ENCODE results near the gene CABLES2.

CABLES2 gene

DNA sequence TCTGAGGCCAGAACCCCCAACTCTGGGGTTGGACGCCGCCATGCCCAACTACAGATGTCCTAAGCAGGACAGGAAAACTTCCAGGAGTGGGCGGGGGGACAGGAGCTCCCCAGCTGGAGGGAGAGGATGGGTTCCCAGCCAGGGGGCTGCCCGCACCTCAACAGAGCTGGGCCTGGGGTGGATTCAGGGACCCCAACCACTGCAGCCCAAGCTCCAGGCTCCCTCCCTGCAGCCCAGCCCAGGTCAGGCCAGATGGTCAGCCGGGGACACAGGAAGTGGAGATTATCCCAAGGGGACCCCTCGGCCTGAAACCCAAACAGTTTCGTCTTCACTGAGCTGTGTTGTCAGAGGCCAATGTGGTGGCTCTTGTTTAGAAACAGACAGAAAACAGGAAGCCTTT lies 49.4 kb downstream of the CABLES2 start:
- TF ChIP-seq GATA3 (IDR thresholded peaks at IDR 0.05; ENCODE audit: low read depth, low read length) (no peak), GATA2 (IDR thresholded peaks at IDR 0.05; ENCODE audit: low read depth, low read length) (no peak)

DNA sequence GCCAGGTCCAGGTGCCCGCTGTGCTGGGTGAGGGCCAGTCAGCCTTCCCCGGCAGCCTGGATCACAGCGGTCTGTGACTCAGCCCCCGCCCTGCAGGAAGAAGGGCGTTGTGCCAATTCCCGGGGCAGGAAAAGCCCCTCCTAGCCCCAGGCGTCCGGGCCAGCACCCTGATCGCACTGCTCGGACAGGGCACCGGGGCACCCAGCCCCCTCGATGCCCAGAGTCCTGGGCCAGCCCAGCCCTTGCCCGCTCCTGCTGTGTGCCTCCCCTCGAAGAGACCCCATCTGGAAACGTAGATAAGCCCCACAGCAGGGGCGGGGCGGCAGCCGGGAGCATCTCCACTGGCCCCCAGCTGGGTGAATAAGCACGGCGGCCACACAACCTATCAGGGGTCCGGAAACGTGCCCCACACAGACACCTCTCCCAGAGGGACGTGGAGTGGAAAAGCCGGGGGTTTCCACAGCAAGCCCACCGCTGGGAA lies 49.9 kb downstream of the CABLES2 start:
- TF ChIP-seq GATA2 (IDR thresholded peaks at IDR 0.05; ENCODE audit: low read depth, low read length): no peak
- TF ChIP-seq GATA3 (IDR thresholded peaks at IDR 0.05; ENCODE audit: low read depth, low read length): no peak

DNA sequence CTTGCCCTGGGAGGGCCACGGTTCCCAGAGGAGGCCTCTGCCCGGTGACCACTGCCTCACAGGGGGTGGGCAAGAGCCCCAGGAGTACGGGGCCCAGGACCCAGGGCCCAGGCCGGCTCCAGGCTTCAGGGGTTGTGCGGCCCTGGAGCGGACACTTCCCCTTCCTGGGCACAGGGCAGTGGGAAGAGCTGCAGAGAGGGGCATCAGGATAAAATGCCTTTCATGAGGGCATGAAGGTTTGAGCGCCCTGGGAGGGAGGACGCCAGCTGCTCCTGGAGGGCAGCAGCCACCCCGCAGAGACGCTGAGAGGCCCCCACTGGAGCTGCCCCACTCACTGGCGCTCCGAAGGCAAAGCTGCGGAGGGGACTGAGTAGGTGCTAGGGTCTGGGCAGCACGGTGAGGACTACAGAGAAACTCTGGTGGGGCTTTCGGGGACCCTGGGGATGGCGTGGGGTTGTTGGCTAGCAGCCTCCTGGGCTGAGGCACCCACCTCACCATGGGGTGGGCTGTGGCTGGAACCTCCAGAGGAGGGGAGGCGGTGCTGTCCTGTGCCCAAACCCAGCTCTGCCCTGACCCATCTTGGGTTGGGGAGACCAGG lies 50.4 kb downstream of the CABLES2 start:
- no peak for TF ChIP-seq GATA3 (IDR thresholded peaks at IDR 0.05; ENCODE audit: low read depth, low read length)

DNA sequence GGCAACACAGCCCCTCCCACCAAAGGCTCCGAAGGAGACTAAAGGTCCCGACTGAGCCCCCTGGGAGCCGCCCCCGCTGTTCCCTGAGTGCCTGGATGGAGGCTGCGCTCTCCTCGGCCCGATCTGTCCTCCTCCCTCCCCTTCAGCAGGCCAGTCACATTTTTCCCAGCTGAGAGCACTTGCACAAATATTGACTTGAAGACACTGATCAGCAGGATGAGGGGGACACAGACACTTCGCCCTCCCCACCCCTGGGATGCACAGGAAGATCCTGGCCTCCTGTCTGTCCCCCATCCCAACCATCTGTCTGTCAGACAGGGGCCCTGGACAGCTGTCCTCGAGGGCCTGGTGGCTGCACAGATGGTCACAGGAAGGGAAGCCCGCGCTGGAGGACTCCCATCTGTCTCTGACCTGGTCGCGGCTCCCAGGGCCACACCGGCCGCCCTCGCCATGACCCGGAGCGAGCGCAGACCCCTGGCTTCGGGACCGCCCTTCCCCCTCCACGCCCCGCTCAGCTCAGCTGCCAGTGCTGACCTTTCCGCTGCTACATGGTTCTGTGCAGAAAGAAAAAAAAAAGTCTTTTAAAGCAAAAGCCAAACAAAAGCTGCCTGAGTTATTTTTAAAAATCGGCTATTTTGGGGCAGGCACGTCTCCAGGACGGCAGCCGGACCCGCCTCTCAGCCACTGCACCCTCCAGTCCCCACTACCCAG lies 51.1 kb downstream of the CABLES2 start:
- no peak for TF ChIP-seq GATA2 (IDR thresholded peaks at IDR 0.05; ENCODE audit: low read depth, low read length)
- no peak for TF ChIP-seq GATA3 (IDR thresholded peaks at IDR 0.05; ENCODE audit: low read depth, low read length)

DNA sequence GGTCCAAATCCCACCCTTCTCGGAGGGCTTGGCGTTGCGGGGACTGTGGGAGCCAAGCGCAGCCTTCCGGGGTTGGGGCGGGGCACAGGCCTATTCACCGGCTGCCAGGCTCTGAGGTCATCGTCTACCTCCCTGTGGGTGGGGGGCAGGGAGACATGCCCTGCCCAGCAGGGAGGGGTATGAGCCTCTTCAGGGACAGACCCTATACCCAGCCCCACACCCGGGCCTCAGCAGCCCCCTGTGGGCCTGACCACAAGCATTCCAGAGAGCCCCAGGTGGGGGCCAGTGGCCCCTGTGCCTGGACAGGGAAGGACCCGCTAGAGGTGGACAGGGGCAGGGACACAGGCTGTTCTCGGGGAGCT lies 51.6 kb downstream of the CABLES2 start:
- no peak for TF ChIP-seq GATA2 (IDR thresholded peaks at IDR 0.05; ENCODE audit: low read depth, low read length)
- no peak for TF ChIP-seq GATA3 (IDR thresholded peaks at IDR 0.05; ENCODE audit: low read depth, low read length)

DNA sequence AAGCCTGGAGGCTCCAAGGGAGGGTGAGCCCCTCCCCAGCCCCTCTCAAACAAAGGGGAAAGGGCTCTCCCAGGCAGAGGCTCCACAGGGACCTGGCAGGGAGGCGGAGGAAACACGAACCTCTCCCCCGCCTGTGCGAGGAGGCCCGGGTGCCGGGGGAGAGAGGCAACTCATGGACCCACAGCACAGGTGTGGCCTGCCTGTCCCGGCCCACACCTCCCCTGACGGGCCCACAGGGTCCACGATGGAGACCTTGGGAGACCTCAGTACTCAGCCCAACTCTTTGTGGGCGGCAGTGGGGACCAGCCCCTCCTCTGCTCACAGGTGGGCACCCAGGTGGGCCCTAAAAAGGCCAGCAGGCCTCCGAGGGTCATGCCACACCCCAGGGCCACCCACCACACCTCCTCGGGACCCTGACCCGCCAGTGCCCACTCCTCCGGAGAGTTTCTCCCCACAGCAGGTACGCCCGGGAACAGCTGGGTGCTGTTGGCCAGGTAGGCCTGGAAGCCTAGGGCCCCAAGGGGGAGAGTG lies 52.2 kb downstream of the CABLES2 start:
- TF ChIP-seq GATA3 (IDR thresholded peaks at IDR 0.05; ENCODE audit: low read depth, low read length) (no peak), GATA2 (IDR thresholded peaks at IDR 0.05; ENCODE audit: low read depth, low read length) (no peak)

DNA sequence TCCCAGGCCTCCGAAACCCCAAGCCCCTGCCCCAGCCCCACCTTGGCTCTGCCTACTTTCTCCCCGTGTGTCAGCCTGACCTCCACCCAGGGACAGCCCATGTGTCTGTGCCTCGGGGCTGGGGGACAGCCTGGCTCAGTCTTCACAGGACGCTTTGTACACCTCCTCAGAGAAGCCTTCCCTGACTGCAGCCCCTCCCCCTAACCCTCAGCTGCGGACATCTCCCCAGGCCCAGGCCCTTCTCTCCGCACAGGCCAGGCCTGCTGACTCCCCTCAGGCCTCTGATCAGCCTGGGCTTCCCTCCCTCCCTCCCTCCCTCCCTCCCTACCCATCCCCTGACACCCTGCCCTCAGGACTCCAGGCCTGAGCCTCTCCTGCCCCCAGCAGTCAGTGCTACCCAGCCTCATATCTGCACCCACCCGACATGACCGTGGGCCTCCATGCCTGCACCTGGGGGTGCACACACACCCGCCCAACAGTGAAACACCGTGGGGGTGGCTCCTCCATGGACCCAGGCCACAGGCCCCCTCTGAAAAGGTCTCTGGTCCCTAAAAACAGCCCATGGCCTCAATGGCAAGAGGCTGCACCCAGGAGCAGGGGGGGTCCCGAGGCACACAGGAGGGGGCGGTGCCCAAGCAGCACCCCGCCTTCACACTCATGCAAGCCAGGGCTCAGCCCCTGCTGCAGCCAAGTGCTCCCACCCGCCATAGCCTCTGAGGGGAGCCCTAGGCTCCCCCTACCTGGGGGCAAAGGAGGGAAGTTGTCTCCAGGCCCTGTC lies 52.9 kb downstream of the CABLES2 start:
- TF ChIP-seq GATA2 (IDR thresholded peaks at IDR 0.05; ENCODE audit: low read depth, low read length) (no peak), GATA3 (IDR thresholded peaks at IDR 0.05; ENCODE audit: low read depth, low read length) (no peak)

DNA sequence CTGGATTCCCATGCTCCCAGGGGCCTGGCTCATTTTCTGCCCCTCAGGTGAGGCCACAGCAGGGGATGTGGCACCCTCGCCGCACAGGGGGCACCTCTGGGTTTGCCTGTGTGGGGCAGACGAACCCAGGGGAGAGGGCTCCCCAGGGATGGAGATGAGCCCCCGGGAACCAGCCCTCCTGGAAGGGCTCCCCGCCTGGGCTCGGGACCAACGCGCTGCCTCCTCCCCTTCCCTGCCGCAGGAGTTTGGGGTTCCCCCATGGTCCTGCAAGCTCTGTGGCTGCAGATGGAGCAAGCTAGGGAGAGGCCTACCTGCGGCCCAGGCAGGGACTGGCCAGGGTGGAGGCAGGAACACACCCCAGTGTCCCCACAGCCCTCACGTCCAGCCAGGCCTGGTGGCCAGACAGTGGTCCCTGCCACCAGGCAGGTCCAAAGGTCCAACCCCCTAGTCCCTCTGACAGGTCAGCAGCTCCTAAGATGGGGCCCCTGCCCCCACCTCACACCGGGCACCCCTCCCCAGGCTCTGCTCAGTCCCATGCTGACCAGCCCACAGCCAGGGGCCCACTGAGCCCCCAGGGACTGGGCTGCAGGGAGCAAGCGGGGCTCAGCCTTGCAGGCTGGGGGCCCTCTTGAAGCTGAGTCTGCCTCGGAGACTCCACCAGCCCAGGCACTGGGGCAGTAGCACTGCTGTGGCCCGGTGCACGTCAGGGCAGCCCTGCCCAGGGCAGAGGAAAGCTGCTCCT lies 53.6 kb downstream of the CABLES2 start:
- TF ChIP-seq GATA3 (IDR thresholded peaks at IDR 0.05; ENCODE audit: low read depth, low read length) (no peak), GATA2 (IDR thresholded peaks at IDR 0.05; ENCODE audit: low read depth, low read length) (no peak)

DNA sequence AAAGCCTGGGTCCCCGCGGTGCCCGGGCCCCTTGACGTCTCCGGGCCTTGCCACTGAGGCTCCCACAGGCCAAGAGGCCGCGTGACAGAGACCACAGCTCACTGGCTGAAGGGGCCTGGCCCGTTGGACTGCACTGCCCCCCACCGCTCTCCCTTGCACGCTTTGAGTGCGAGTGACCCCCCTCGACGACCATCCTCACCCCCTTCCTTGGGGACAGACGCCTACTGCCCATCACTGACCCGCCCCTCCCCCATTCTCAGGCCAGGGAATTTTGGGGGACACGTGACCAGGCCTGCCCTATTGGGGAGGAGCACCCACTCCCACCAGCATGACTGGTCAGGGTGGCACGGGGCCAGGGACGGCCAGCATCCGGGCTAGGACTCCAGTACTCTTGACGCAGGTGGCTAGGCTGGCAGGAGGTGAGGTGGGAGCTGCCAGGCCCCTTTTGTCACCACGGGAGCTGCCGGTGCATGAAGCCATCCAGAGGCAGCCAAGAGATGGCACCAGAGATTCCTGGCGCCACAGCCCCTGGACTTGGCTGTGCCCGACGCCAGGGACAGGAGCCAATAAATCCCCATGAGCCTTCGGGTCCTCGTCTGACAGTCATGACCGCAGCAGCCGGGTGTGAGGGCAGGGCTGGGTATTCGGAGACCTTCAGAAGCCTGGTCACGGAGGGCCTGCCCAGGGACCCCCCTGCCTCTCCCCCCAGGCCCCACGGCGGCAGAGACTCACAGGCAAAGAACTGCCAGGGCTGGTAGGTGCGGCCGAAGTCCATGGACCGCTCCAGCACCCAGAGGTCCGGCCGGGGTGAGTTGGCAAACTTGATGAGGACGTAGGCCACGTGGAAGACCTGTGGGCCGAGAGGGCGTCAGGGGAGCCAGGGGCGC lies 54.4 kb downstream of the CABLES2 start:
- TF ChIP-seq GATA3 (IDR thresholded peaks at IDR 0.05; ENCODE audit: low read depth, low read length): no peak
- peak; percentile 90 for TF ChIP-seq GATA2 (IDR thresholded peaks at IDR 0.05; ENCODE audit: low read depth, low read length)

DNA sequence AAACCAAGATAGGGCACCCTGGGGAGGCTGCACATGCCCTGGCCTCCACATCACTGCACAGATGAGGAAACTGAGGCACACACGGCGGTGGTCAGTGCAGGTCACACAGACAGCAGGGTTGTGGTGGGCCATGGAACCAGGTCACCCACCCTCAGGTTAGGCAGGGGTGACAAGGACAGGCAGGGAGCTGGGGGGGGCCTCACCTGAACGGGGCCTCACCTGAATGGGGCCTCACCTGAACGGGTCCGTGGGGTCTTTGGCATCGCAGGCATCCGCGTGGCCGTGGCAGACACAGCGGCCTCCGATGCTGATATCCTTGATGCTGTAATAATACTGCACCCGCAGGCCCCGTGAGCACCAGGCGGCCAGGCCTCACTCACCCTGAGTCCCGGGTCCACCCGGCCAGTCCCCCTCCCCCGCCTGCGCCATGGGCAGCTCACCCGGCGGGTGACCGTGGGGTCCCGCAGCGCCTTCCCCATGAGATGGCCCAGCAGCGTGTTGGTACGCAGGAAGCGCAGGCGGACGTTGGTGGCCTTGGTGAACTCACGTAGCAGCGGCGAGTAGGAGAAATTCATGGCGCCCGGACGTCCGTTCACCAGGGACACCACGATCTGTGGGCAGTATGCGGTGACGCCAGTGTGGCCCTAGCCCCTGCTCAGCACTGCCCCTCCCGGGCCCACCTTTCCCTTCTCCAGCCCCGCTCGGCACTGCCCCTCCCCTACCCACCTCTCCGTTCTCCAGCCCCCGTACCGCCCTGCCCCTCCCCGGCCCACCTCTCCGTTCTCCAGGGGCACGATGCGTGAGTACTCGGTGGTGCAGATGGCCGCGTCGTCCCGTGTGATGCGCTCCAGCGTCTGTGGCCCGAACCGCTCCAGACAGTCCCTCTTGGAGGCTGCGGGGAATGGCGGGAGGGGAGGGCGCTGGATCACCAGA lies 55.4 kb downstream of the CABLES2 start:
- TF ChIP-seq GATA3 (IDR thresholded peaks at IDR 0.05; ENCODE audit: low read depth, low read length) (no peak), GATA2 (IDR thresholded peaks at IDR 0.05; ENCODE audit: low read depth, low read length) (no peak)

DNA sequence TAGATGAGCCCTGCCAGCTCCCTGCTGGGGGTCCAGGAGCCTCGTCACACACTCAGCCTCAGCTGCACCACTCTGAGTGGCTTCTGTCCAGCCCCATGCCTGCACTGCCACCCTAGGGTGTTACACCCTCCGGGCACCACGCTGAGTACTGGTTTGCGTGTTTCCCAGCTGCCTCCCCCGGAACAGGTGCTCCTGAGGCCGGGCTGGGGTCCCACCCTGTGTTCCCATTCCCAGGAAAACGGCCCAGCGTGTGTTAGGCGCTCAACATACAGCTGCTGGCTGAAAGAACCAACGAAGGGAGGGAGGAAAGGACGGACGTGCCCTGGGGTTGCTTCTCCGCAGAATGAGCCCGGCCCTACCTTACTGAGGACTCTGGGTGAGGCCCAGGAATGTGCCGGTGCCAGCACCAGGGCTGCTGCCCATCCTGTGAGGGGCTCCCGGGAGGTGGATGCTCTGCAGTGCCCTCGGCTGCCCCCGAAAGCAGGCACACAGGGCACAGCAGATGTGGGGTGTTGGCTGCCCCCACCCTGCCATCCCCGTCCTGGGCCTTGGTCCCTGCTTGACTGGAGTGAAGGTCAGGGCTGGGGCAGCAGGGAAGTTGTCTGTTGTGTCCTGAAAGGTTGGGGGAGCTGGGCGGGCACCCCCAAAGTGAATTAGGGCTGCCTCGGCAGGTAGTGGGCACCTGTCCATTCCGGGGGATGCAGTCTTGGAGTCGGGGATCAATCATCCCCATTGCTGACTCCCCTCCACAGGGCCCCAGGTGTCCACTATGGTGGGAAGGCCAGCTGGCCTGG lies 56.3 kb downstream of the CABLES2 start:
- TF ChIP-seq GATA2 (IDR thresholded peaks at IDR 0.05; ENCODE audit: low read depth, low read length) (no peak), GATA3 (IDR thresholded peaks at IDR 0.05; ENCODE audit: low read depth, low read length) (no peak)

Measured in SH-SY5Y (cell line).